ENCODE data around the gene CPNE9. TPM values are rescaled to one million over a fixed set of nuclear protein-coding genes. Genes with fewer than 3 reads are reported as not detected.

The CPNE9 gene
- total and polyA plus RNA-seq, 2 of the 13 experiments (the other 11 are each of a cell fraction or from before 2014, with no cell fraction given), result 0.20 TPM; not detected in 1

DNA sequence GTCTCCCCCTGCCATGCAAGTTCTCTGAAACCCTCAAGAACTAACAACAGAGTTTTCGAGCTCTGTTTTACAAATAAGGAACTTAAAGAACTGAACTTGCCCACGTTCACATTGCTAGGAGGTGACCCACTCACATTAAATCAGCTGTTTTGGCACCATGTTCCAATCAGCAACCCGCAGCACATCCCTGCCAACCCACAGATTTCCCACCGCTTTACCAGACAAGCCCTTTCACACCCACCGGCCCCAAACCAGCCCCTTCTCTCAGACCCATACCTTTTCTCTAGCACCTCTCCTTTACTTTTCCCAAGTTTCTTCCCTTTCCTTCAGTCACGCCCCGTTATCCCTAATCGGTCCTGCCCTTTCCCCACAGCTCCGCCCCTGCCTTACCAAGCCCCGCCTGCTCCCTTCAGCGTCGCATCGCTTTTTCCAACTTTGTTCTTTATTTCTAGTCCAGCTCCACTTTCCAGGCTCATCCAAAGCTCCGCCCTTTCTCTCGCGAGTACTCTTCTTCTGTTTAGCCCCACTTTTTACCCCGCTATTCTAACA lies 27.1 kb downstream of the CPNE9 start (continued):
- no peak for TF ChIP-seq NFYB (CRISPR knock-in tag; IDR thresholded peaks at IDR 0.05)

DNA sequence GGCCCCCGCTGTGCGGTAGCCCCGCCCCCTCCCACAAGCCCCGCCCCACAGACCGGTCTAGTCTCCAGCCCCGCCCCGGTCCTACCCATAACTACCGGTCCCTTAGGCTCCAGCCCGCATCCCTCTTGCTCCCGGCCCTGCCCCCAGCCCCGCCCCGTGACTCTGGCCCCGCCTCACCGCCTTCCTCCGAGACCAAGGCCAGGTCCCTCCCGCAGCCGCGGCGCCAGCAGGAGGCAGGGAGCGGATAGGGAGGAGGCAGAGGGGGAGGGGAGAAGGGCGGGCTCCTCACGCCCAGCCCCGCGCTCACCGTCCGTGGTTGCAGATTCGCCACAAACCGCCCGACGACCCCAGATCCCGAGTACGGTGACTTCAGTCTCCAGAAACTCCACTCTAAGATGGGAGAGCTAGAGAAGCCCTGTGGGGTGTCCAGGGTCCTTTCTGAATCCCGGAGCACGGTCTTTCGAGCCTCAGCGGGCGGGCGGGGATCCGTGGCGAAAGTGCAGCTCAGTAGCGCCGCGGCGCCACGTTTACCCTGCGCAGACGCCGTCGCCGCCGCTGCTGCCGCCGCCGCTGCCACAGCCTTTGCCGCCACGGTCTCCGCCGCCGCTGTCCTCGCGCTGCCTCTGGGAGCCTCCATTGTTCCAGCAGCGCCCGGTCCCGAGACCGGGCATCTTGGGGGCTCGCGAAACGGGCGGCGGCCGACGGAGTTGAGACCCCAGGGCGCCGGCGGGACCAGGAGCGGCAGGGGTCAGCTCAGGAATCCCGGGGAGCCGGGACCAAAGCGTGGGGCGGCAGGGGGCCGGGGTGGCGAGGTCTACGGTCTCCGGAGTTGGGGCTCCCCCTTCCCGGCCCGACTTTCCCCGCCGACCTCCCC lies 27.8 kb downstream of the CPNE9 start, which contains the start of gene BRPF1:
TSS of gene BRPF1 (plus strand) at position 530 of the 874 bp plus-strand sequence. CDS start 2,406 bp downstream, outside the sequence.
- ChIA-PET CTCF (ENCODE audit: low intra/inter-chr PET ratio, low total read pairs) (no interaction called here), POLR2A (interaction anchor here (1.1 to 4.3 kb wide), 6 partner anchors 19 to 410 kb away, joined by 3 to 40 read pairs (median 9); partner anchors contain the start of genes ARPC4, CAMK1, OGG1 and TADA3)
- in situ Hi-C loops (cut with HindIII; ENCODE audit: extremely low pct_ligation_motif_present, low pct_unique_long_range_greater_than_20kb) (no loop called here), intact Hi-C loops (cut with micrococcal nuclease; ENCODE audit: unreplicated experiment) (loop anchor here (1.0 to 2.0 kb wide), 2 partner anchors 18 to 61 kb away; partner anchors contain the start of genes ARPC4, OGG1 and TADA3)
- Histone ChIP-seq H3K36me3 (replicated peaks in 1 of 2; ENCODE audit: control insufficient read depth in 1 of 2, insufficient read depth in 2 of 2, low read length in 2 of 2) (peaks cover 7 to 31% of the 10 kb centered on the region in 2 experiments; a peak in 4 of 5 replicates), H3K9me3 (ENCODE audit: low read length) (no peaks in the 10 kb centered on the region), H3K27me3 (ENCODE audit: control insufficient read depth in 1 of 2, insufficient read depth in 2 of 2, low read length in 2 of 2) (no peaks in the 10 kb centered on the region; a peak in 1 of 5 replicates), H2AFZ (ENCODE audit: low read length) (peak within 1 kb of the TSS; percentile 85), H3K4me1 (ENCODE audit: insufficient read depth, low read length) (peaks cover 31% of the 10 kb centered on the region), H3K9ac (ENCODE audit: insufficient read depth, low read depth, low read length) (peak within 1 kb of the TSS; percentile 100), H3K79me2 (ENCODE audit: insufficient read depth, low read length) (peaks cover 24% of the 10 kb centered on the region), H3K4me3 (replicated peaks in 1 of 3; ENCODE audit: insufficient read depth in 1 of 3, low read depth in 2 of 3, low read length in 3 of 3) (peak within 1 kb of the TSS; percentile 89 to 99 (median 96)), H4K20me1 (ENCODE audit: insufficient read depth, low read length) (peaks cover 6% of the 10 kb centered on the region), H3K4me2 (ENCODE audit: low read depth, low read length) (peak within 1 kb of the TSS; percentile 90), H3K27ac (ENCODE audit: extremely low read length, insufficient read depth, low read length) (peak within 1 kb of the TSS; percentile 99)
- peak; percentile 76 for FAIRE-seq
- DNase-seq (ENCODE audit: low spot score), result peak; percentile 95
- peak; percentile 95 for ATAC-seq
- BruUV-seq (replicated peaks), result no TSS peak
- WGBS (ENCODE audit: low lambda C conversion rate), result 3% methylated on average over 10 of the region's 88 CpGs
- TF ChIP-seq NCOR1 (IDR thresholded peaks at IDR 0.05; ENCODE audit: borderline replicate concordance, low read length), result peak; percentile 70; the same call in 1 of the 2 replicates
- peak; percentile 55; the same call in 1 of the 2 replicates for TF ChIP-seq ZBTB38 (CRISPR knock-in tag; IDR thresholded peaks at IDR 0.05)
- TF ChIP-seq, protein P1, sequence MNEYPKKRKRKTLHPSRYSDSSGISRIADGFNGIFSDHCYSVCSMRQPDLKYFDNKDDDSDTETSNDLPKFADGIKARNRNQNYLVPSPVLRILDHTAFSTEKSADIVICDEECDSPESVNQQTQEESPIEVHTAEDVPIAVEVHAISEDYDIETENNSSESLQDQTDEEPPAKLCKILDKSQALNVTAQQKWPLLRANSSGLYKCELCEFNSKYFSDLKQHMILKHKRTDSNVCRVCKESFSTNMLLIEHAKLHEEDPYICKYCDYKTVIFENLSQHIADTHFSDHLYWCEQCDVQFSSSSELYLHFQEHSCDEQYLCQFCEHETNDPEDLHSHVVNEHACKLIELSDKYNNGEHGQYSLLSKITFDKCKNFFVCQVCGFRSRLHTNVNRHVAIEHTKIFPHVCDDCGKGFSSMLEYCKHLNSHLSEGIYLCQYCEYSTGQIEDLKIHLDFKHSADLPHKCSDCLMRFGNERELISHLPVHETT (CRISPR knock-in tag; conservative IDR thresholded peaks at IDR 0.05), result 0 out of 2 replicates have a peak, but pooled peaks have one; percentile 45
- TF ChIP-seq KMT2B (CRISPR knock-in tag; IDR thresholded peaks at IDR 0.05), result peak; percentile 97
- no peak for TF ChIP-seq ZNF652 (CRISPR knock-in tag; IDR thresholded peaks at IDR 0.05; ENCODE audit: borderline replicate concordance, low read depth)
- peak; percentile 55 to 71 for TF ChIP-seq POLR2A (IDR thresholded peaks at IDR 0.05; ENCODE audit: insufficient read depth in 1 of 2, low read depth in 2 of 2, low read length in 2 of 2)
- TF ChIP-seq, protein P2, sequence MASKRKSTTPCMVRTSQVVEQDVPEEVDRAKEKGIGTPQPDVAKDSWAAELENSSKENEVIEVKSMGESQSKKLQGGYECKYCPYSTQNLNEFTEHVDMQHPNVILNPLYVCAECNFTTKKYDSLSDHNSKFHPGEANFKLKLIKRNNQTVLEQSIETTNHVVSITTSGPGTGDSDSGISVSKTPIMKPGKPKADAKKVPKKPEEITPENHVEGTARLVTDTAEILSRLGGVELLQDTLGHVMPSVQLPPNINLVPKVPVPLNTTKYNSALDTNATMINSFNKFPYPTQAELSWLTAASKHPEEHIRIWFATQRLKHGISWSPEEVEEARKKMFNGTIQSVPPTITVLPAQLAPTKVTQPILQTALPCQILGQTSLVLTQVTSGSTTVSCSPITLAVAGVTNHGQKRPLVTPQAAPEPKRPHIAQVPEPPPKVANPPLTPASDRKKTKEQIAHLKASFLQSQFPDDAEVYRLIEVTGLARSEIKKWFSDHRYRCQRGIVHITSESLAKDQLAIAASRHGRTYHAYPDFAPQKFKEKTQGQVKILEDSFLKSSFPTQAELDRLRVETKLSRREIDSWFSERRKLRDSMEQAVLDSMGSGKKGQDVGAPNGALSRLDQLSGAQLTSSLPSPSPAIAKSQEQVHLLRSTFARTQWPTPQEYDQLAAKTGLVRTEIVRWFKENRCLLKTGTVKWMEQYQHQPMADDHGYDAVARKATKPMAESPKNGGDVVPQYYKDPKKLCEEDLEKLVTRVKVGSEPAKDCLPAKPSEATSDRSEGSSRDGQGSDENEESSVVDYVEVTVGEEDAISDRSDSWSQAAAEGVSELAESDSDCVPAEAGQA (IDR thresholded peaks at IDR 0.05; ENCODE audit: low read depth), result peak; percentile 69; the same call in 1 of the 2 replicates
- TF ChIP-seq, protein P2 (CRISPR knock-in tag; IDR thresholded peaks at IDR 0.05; ENCODE audit: borderline replicate concordance), result no peak; the same call in 1 of the 2 replicates

All from HepG2 (cell line).